ENCODE data around the gene USH2A. TPM values are rescaled to one million over a fixed set of nuclear protein-coding genes. Genes with fewer than 3 reads are reported as not detected.

Gene USH2A
- total RNA-seq, 1 donor from 2014 or later: not detected

DNA sequence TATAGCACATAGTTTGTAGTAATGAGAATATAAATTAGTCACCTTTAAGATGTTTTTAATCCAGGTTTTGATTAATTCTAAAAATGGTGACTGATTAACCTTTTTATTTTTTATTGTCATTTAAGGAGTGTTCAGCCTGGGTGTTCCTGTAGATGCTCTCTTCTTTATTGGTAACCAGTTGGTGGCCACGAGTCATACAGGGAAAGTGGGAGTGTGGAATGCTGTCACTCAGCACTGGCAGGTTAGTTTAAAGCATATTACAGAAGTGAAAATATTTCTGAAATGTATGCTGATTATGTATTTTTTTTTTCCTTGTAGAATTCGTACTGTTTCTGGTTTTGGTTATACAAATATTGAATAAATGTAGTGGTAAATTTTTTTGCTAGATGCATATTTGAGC lies 828.0 kb downstream of the USH2A start:
- H3K9me3 ChIP-seq: no peaks in the 10 kb centered on the region
- H3K36me3 ChIP-seq: peaks cover 0 to 31% of the 10 kb centered on the region in 2 donors
- H3K27me3 ChIP-seq: no peaks in the 10 kb centered on the region
- intact Hi-C loops (cut with DNase I): no loop called here
- DNase-seq (ENCODE audit: low spot score in 2 of 2): no peak
- no peak overlapping the region for H3K27ac ChIP-seq
- no peak overlapping the region for H3K4me3 ChIP-seq
- H3K4me1 ChIP-seq: peaks cover 0 to 9% of the 10 kb centered on the region in 2 donors
- TF ChIP-seq, protein P1, sequence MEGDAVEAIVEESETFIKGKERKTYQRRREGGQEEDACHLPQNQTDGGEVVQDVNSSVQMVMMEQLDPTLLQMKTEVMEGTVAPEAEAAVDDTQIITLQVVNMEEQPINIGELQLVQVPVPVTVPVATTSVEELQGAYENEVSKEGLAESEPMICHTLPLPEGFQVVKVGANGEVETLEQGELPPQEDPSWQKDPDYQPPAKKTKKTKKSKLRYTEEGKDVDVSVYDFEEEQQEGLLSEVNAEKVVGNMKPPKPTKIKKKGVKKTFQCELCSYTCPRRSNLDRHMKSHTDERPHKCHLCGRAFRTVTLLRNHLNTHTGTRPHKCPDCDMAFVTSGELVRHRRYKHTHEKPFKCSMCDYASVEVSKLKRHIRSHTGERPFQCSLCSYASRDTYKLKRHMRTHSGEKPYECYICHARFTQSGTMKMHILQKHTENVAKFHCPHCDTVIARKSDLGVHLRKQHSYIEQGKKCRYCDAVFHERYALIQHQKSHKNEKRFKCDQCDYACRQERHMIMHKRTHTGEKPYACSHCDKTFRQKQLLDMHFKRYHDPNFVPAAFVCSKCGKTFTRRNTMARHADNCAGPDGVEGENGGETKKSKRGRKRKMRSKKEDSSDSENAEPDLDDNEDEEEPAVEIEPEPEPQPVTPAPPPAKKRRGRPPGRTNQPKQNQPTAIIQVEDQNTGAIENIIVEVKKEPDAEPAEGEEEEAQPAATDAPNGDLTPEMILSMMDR (IDR thresholded peaks at IDR 0.05): no peak

DNA sequence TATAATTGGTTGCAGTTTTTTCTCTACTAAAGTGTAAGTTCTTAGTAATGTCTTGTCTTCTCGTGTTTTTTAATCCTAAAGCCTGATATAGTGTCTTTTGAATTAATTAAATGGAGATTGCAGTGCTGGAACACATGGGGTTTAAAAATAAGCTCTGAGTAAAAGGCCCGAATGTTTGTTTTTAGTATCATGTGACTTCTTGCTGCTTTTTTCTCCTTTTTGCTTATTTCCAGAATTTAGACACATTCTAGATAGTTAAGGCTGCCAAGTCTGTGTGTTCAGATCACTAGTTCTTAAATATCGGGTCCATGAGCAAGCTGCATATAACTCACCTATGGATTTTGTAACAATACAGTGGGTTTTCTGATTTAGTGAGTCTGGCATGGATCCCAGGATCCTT lies 828.6 kb downstream of the USH2A start:
- H3K4me1 ChIP-seq: peaks cover 0 to 9% of the 10 kb centered on the region in 2 donors
- TF ChIP-seq, protein P1 (IDR thresholded peaks at IDR 0.05): no peak
- H3K4me3 ChIP-seq: no peak overlapping the region
- no peaks in the 10 kb centered on the region for H3K27me3 ChIP-seq
- H3K36me3 ChIP-seq: peaks cover 0 to 37% of the 10 kb centered on the region in 2 donors
- no peaks in the 10 kb centered on the region for H3K9me3 ChIP-seq
- no peak for DNase-seq (ENCODE audit: low spot score in 2 of 2)
- intact Hi-C loops (cut with DNase I): no loop called here
- no peak overlapping the region for H3K27ac ChIP-seq

DNA sequence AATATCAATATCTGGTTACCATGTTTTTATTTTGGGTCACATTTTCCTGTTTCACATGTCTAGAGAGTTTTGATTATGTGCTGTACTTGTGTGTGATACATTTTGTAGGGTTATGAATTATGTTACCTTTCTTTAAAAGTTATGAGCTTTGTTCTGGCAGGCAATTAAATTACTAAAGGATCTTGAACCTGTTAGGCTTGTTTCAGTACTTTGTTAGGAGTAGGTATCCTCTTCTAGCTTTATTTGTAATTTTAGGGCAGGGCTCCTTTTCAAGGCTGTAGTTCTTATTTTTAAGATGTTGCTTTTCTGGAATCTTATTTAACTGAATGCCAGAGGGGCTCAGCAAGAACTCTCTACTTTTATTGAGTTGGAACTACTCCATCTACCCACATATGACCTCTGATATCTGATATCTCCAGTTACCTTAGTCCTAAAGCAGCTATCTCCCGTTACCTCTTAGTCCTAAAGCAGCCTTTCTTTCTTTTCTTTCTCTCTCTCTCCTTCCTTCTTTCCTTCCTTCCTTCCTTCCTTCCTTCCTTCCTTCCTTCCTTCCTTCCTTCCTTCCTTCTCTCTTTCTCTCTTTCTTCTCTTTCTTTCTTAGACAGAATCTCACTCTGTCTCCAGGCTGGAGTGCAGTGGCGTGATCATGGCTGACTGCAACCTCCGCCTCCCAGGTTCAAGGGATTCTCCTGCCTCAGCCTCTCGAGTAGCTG lies 832.3 kb downstream of the USH2A start:
- intact Hi-C loops (cut with DNase I): no loop called here
- TF ChIP-seq, protein P1 (IDR thresholded peaks at IDR 0.05): no peak
- peaks cover 10 to 34% of the 10 kb centered on the region in 2 donors for H3K36me3 ChIP-seq

DNA sequence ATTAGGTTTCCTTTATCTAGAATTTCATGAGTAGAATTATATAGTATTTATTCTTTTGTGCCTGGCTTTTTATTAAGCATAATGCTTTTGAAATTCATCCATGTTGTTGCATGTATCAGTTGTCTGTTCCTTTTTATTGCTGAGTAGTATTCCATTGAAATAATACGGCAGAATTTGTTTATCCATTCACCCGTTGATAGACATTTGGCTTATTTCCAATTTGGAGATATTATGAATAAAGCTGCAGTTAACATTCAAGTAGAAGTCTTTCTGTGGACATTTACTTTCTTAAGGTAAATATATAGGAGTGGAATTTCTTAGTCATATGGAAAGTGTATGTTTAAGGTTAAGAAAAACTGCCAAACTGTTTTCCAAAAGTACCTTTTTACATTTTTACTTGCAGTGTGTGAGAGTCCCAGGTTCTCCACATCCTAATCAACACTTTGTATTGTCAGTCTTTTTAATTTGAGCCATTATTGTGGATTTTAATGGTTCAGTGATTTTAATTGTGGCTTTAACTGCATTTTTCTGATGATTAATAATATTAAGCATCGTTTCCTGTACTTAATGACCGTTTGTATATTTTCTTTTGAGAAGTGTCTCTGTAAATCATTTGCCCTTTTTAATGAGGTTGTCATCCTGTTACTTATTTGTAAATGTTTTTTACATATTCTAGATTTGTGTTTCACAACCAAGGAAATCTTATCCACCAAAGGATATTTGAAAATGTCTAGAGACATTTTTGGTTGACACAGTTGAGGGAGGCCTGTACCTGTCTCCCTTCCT lies 833.4 kb downstream of the USH2A start:
- no peak overlapping the region for H3K27ac ChIP-seq
- DNase-seq (ENCODE audit: low spot score in 2 of 2): no peak
- TF ChIP-seq, protein P1 (IDR thresholded peaks at IDR 0.05): no peak
- intact Hi-C loops (cut with DNase I): no loop called here
- H3K27me3 ChIP-seq: no peaks in the 10 kb centered on the region
- no peaks in the 10 kb centered on the region for H3K9me3 ChIP-seq
- peaks cover 0 to 9% of the 10 kb centered on the region in 2 donors for H3K4me1 ChIP-seq
- no peak overlapping the region for H3K4me3 ChIP-seq
- H3K36me3 ChIP-seq: peaks cover 10 to 34% of the 10 kb centered on the region in 2 donors

More for the DNA sequence above, 832.3 kb downstream of the USH2A start:
- Histone ChIP-seq H3K27me3 (no peaks in the 10 kb centered on the region), H3K27ac (no peak overlapping the region), H3K4me3 (no peak overlapping the region), H3K9me3 (no peaks in the 10 kb centered on the region), H3K4me1 (peaks cover 0 to 9% of the 10 kb centered on the region in 2 donors)
- no peak for DNase-seq (ENCODE audit: low spot score in 2 of 2)

DNA sequence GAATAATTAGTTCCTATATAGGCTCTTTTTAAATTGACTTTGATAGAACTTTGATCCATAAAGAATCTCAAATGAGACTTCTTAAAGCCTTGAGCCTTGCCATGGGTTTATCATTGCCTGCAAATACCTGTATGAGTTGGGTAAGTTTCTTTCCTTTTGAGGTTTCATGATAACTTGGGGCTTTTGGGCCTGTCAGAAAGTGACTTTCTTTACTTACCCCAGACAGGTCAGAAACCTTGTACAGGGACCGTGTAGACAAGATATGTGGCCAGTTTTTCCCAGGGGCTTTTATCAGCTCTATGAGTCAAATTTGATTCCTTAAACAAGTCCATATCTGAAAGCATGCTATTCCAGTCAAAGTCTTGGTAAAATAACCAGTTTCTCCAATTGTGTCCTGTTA lies 838.9 kb downstream of the USH2A start:
- Histone ChIP-seq H3K9me3 (no peaks in the 10 kb centered on the region), H3K4me1 (no peaks in the 10 kb centered on the region), H3K27ac (no peak overlapping the region), H3K4me3 (no peak overlapping the region), H3K36me3 (peaks cover 33 to 56% of the 10 kb centered on the region in 2 donors), H3K27me3 (no peaks in the 10 kb centered on the region)
- intact Hi-C loops (cut with DNase I): no loop called here
- TF ChIP-seq, protein P1 (IDR thresholded peaks at IDR 0.05): no peak
- DNase-seq (ENCODE audit: low spot score in 2 of 2): no peak

Data from ascending aorta (tissue), 2 donors.